Stimulated activated CD8-positive, alpha-beta memory T cell treated with anti-CD3 and anti-CD28 coated beads, Interleukin-4, amount 100 ng/mL, for 24 hours (primary cell): Measurements from ENCODE around the gene ACSBG1.

Source experiments
- DNase-seq: peaks from one replicate; pipeline ENCODE4 v3.0.0-alpha.2; 2020; ENCODE audit warnings: low read depth

ACSBG1 gene

DNA sequence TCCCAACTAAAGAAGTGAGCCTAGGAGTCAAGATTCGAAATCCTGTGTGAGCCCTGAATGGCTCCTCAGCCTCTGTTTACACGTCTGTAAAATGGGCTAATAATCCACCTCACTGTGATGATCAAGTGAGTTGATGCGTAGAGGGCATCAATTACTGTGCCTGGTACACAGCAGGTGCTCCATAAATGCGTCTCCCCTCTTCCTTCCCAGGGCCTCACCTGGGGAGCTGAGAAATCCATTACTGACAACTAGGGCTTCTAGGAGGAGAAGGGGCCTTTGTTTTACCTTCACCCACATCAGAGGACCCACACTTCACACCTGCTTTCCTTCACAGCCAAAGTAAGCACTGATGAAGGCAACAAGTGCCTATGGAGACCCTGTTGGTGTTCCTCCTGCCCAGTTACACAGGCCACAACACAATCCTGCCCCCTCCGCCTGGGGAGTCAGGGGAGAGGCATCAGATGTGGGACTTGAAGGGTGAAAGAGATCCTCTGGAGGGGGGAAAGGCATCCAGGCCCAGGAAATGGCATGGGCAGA is 104.5 kb downstream of the ACSBG1 start:
- DNase-seq: no peak

DNA sequence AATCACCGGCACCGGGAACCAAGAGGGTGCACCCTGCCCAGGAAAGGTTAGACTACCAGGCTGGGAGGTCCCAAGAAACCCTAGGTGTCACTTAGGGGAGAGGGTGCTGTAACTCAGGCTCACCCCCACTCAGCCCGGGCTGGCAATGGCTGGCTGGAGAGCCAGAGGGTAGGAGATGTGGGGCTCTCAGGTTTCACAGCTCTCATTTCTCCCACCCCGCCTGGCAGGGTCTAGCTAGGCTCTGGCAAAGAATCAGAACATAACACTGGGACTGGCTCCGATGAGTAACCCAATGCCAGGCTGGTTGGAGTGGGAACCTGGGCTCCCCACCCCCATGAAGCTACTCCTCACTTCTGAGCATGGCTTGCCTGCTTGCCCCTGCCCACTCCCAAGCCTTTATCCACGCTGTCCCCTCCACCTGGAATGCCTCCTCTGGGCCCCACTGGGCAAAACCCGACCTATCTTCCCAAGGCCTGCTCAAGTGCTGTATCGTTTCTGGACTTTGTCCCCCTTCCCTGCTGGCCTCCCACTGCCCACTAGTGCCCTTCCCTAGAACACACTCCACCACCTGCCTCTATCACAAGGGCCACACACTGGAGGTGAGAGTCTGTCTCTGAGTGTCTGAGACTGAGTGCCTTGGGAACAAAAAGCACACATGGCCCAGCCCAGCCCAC is 105.2 kb downstream of the ACSBG1 start:
- DNase-seq: no peak

DNA sequence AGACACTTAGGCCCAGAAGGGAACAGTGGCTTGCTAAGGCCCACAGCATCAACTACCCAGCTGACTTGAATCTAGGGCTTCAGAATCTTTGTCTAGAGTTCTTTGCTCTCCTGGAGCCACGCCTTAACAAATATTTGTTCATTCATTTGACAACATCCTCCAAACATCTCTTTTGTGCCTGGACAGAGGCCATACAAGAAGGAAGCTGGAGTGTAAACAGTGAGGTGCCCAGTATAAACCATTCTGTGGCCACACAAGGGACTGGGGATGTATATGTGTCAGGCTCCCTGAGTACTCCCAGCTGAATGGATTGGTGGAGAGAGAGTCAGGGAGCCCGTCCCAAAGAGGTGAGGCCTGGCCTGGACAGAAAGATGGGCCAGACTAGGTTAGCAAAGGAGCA is 106.5 kb downstream of the ACSBG1 start:
- DNase-seq: no peak

DNA sequence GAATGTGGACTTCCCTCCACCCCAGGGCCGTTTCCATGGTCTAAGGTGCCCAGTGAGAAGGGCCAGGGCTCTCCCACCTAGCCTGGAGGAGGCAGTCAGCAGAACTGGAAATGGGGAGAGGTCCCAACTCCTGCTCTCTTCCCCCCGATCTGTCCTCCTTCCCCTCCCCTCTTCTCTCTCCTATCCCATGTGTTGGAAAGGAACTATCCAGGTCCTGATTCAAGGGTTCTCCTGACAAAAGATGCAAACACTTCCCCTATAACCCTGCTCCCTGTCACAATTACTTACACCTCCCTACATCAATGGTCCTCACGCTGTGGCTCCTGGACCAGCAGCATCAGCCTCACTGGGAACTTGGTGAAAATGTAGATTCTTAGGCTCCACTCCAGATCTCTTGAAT is 109.1 kb downstream of the ACSBG1 start:
- DNase-seq: no peak

DNA sequence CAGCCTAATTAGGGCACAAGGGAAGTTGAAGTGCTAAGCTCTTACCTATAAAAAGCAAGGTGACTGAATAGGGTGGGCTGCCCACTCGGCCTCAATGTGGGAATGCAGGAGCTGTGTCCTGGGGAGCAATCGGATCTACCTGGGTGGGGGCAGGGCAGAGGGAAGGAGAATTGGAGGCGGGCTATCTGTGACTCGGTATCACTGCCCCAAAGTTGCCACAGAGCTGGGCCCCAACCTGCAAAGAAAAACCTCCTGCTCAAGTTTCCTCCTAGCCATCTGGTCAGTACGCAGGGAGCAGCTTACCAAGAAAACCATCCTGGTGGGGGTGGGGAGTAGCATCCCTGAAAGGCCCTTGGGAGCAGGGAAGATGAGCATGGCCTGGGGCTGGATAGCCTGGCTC is 113.8 kb downstream of the ACSBG1 start:
- DNase-seq: no peak
